Dermis blood vessel endothelial cell (primary cell): ENCODE measurements around the gene TTN. TPM values are rescaled to one million over a fixed set of nuclear protein-coding genes. Genes with fewer than 3 reads are reported as not detected.

Source experiments
- DNase-seq: peaks from one replicate; pipeline ENCODE4 v3.0.0; 2010
- total RNA-seq: library from RNA; depleted of rRNA; stranded (reverse); fragments of >200 nt; gene quantifications from 2 replicates; pipeline ENCODE4 v1.2.3, GENCODE V29; 2014

TTN gene
- total RNA-seq, 1 donor from 2014 or later, result 1.5 TPM

GRCh38 chr2:178644919-178645318 lies 162.3 kb downstream of the TTN start:
- DNase-seq, result no peak

GRCh38 chr2:178641498-178641897 lies 165.7 kb downstream of the TTN start:
- no peak for DNase-seq

- DNase-seq, result no peak
Observed at GRCh38 chr2:178635897-178636296, 171.3 kb downstream of the TTN start.

- DNase-seq, result no peak
Observed at GRCh38 chr2:178632729-178633128, 174.5 kb downstream of the TTN start.

GRCh38 chr2:178630581-178630980 lies 176.6 kb downstream of the TTN start:
- DNase-seq, result no peak

GRCh38 chr2:178629463-178629862 lies 177.8 kb downstream of the TTN start:
- DNase-seq, result no peak

GRCh38 chr2:178628605-178629004 lies 178.6 kb downstream of the TTN start:
- no peak for DNase-seq

GRCh38 chr2:178627401-178627800 lies 179.8 kb downstream of the TTN start:
- DNase-seq, result no peak

GRCh38 chr2:178615969-178616368 lies 191.3 kb downstream of the TTN start:
- no peak for DNase-seq

GRCh38 chr2:178602901-178603300 lies 204.3 kb downstream of the TTN start:
- DNase-seq, result no peak

GRCh38 chr2:178592655-178593054 lies 214.6 kb downstream of the TTN start:
- DNase-seq, result no peak

- no peak for DNase-seq
Observed at GRCh38 chr2:178589335-178589734, 217.9 kb downstream of the TTN start.

GRCh38 chr2:178584666-178585065 lies 222.6 kb downstream of the TTN start:
- DNase-seq, result no peak

GRCh38 chr2:178579006-178579405 lies 228.2 kb downstream of the TTN start:
- no peak for DNase-seq

- no peak for DNase-seq
Observed at GRCh38 chr2:178574789-178575188, 232.4 kb downstream of the TTN start.

GRCh38 chr2:178568227-178568626 lies 239.0 kb downstream of the TTN start:
- no peak for DNase-seq

- DNase-seq, result peak; percentile 25
Observed at GRCh38 chr2:178553047-178553446, 254.2 kb downstream of the TTN start.

- no peak for DNase-seq
Observed at GRCh38 chr2:178550352-178550751, 256.9 kb downstream of the TTN start.

GRCh38 chr2:178542569-178542968 lies 264.7 kb downstream of the TTN start:
- no peak for DNase-seq

GRCh38 chr2:178542161-178542560 lies 265.1 kb downstream of the TTN start:
- no peak for DNase-seq

- DNase-seq, result no peak
Observed at GRCh38 chr2:178536037-178536436, 271.2 kb downstream of the TTN start.

GRCh38 chr2:178531168-178531567 lies 276.1 kb downstream of the TTN start:
- DNase-seq, result no peak

GRCh38 chr2:178530625-178531142 lies 276.5 kb downstream of the TTN start:
- no peak for DNase-seq

- no peak for DNase-seq
Observed at GRCh38 chr2:178530131-178530530, 277.1 kb downstream of the TTN start.

GRCh38 chr2:178529194-178529593 lies 278.0 kb downstream of the TTN start:
- DNase-seq, result no peak

- DNase-seq, result no peak
Observed at GRCh38 chr2:178528647-178529046, 278.6 kb downstream of the TTN start.
